ENCODE measurements around the gene PBX1.

Gene PBX1

DNA sequence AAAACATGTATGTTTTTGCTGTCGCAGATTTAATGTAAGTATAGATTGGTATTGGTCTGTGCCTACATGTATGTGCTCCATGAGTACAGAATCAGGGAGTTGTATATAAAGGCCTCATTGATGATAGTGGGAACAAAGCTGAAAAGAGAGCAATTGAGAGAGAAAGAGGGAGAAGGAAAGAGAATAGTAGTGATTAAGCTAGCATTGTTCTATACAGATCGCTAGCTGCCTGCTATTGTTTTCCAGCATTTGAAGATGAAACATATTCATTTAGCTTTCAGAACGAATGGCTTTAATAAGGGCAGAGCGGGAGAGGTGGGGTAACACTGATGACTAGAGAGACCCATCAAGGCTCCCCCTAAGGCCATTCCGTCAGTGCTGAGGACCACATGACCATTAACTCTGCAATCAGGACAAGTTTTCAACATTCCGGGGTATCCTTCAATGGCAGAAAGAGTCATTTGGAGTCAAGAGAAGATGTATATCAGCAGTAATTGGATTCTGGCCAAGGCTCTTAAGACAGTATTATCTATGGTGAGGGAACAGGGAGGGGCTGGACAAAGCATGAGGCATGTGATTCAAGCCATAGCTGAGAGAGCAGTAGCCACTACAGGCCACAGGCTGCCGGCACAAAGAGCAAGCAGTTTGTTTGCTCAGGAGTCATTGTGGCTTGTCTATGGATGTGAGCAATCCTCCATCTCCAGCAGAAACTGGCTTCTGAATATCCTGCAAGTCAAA is 176.5 kb downstream of the PBX1 start:
- no peak for DNase-seq

DNA sequence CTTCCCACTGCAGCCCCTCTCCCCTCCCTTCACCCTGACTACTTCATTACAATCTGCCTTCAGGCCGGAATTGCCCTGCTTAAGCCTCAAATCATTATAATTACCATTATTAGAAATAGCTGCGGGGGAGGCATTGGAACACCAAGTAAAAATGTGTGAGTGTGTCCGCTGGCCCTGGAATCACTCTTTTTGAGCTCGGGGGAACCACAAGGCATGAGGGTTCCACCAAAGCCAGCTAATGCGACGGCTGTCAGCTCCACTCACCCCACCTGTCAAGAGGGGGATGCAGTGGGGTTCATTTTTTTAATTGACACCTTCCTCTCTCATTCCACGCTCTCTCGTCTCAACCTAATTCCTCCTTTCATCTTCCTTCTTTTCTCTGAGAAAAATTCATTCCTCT is 177.2 kb downstream of the PBX1 start:
- no peak for DNase-seq

DNA sequence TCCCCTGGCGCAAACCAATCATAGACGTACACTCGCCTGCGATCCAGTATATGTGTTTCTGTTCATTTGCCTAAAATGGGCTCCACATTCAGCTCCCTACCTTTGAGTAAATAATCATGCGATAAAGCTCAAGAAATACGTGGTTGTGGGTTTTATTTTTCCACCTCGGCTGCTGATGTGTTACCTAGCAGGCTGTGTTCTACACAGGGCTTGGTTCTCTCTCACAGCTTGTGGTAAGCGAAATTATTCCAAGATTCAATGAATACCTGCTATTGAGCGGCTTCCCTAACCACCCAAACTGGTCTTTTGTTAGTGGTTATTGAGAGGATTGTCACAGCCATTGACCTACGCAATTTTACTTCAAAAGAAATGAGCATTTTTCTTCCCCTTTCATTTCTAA is 180.2 kb downstream of the PBX1 start:
- no peak for DNase-seq

DNA sequence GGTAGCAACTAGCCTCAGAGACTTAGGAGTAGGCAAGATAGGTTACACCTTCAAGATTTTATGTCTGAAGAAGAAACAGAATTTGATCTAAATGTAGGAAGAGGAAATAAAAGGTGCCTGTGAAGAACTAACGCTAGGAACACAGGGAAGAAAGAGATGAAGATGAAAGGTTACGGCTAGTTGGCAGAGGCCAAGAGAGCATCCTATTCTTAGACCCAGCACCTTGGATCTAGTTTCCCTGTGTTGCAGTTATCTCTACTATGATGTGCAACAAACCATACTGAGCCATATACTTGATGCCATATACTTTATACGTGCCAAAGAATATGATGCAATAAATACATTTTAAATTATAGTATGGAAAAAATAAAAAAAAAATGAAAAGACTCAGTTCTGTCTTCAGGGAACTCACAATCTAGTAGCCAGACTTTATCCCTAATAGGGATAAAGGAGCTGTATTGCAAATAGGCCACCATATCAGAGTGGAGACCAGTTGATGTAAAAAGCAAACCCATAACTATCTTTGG is 181.1 kb downstream of the PBX1 start:
- no peak for DNase-seq

DNA sequence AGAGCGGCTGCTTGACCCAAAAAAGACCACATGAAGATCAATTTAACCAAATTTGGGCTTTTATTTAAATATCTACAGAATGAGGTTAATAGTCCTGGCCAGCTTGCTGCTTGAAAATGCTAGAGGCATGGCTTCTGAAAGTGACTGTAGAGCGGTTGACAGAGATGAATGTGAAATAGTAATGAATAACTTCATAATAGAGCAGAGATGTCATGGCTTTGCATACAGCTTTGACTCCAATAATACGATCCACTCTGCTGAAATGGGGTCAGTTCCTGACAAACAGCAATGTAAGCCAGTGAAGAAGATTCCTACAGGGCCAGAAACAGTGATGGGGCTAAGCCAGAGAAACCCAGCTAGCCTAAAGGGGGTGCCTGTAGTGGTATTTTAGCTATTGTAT is 183.8 kb downstream of the PBX1 start:
- DNase-seq = no peak

DNA sequence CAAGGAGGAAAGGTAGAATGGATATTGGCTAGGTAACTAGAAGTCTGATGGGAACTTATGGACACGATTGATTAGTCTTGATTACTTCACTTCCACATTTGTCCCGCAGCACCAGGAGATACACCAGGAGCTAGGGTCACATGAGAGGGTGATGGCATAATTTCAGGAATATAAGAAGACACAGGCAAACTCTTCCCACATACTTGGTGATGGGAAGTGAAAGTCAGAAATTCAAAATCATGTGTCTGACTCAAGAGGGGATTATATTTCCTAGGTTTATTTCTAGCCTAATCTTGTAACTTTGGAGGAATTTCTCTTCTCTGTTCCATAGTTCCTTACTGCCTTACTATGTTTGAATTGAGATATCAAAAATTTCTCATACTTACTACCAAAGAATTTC is 185.0 kb downstream of the PBX1 start:
- no peak for DNase-seq

DNA sequence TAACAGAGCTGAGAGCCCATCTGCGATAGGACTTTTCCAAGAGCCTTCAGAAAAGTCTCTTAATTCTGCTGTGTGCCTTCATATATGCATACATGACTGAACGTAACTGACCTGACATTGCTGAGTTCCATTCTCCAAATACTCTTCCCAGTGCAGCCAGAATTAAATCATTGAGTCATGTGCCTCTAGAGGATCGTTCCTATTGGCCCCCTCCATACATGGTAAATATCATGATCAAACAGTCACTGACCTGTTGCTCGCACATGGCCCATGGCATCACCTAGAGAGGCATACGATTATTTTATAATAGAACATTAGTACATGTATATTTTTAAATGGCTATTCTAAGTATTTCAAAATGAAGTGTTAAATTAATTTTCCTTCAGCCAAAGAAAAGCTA is 186.8 kb downstream of the PBX1 start:
- DNase-seq = no peak

DNA sequence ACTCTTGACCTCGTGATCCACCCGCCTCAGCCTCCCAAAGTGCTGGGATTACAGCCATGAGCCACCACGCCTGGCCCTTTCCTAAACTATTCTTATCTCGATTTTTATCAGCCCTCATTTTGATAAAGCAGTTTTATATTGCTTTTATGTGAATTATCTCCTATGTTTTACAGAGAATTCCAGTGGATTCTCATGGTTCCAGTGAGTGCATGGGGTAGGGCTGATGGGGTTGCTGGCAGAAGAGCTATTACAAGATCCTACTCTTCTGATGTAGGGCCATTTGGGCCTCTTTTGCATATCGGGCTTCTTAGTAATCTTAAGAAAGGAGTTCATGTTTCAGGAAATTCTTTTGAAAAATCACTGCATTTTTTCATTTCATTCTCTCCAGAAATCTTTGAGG is 187.6 kb downstream of the PBX1 start:
- DNase-seq = no peak

DNA sequence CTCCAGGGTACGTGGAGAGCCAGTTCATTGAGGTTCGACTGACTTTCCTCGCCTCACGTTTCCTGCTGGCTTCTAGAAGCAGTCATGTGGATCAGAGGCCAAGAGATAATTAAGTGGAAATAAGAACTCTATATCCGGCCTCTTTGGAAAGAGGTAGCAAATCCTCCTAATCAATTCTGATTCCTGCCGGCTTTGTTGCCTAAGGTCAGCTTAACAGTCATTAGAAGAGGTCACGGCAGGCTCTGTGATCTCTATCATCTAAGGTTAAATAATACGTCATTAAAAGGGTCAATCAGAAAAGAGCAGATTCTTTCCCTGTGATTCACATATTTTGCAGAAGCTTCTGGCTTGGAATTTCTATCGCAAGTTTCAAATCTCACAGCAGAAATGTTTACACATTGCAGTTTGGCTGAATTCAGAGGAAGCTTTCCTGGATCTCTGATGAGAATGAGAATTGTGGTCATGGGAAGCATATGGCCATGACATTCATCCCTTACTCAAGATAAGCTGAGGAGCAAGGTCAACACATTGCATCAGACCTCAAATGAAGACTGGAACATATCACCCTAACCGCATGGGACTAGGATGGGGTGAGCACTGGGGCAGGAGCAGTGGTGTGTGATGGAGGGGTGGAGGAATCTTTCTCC is 189.4 kb downstream of the PBX1 start:
- no peak for DNase-seq

DNA sequence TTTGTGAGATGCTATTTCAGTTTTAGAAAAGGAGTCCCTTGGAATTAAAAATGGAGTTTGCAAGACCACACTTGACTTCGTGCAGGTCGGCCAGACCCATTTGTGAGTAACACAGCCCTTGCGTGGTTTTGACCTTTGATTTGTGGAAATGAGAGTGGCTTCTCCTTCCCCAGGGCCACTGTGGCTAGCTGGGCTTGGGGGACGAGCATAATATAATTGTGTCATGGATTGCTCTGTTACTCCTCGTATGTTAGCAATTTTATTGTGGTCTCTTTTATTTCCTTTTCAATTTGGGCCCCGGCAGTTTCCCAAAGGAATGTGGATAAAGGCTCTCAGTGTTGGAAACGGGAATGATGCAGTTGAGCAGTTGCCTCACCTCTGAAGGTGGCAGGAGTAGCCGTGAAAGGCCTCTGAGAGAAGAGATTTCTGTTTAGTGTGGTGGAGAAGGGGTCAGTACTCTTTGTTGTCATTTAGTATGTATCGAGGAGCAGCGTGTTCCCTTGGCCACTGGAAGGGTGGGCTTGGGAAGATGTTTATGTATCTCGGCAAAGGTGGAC is 194.6 kb downstream of the PBX1 start:
- DNase-seq = no peak

DNA sequence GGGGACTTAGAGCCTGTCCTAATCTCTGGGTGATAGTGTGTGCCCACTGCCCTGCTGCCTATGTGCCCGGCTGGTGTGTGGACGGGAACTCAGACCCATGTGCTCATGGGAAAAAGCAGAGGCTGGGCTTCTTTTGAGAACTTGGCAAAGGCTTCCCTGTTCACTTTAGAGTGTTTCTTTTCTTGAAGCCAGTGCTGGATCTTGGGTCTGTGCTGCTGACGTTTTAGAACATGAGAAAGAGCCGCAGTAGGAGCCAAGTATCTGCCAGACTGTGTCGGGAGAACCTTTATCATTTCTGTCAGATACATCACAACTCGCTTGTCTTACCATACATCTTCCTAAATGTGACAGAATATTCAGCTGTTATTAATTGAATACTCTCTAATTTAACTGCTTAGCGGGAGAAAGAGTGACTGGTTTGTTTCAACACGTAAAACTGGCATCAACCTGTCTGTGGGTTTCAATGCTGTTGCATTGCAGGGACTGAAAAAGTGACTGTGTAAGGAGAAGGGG is 195.2 kb downstream of the PBX1 start:
- DNase-seq = no peak

DNA sequence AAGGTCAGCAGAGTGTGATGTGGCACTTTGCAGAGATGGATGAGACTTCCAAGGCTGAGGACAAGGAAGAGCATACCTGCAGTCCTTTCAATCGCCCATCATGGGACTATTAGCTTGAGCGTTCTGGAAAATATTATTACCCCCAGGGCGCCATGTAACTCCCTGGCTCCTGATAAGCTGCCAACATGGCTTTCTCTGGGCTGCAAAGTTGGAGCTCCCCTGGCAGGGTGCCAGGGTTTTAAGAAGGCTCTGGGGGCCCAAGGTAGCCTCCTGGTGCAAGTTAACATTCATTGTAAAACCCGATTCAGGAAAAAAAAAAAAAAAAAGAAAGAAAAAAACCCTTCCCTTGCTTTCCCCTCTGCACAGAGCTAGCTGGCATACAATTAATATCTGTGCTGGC is 196.7 kb downstream of the PBX1 start:
- no peak for DNase-seq

DNA sequence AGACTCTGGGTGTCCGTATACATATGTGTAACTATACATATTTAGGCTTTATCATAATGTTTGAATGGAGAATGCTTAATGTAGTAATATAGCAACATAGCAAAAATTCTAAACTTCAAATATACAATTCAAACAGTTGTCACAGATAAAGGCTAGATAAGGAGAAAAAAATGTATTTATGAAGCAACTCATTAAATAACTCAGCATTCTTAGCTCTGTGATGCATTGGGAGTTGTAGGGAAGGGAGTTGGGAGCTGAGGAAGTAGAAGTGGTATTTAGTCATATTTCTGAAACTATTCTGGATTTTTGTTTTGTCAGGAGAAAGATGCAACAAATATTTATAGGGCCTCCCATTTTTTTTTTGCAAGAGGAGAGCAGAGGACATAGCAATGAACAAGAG is 197.8 kb downstream of the PBX1 start:
- DNase-seq = no peak

DNA sequence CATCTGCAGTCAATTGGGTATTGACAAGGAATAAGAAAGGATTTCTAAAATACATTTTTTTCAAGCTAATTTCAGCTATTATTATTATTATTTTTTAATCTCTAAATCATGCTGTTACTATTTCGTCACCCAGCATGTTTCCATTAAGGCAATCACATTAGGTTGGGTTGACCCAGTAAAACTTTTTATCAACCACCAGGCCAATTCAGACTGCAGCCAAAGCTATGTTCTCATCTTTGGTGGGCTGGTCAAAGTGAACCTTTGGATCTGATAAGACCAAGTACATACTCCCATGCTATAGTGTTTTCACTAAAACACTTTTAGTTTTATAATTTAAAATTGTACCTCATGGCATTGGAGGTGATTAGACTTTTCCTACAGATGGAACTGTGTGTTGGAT is 198.6 kb downstream of the PBX1 start:
- no peak for DNase-seq

DNA sequence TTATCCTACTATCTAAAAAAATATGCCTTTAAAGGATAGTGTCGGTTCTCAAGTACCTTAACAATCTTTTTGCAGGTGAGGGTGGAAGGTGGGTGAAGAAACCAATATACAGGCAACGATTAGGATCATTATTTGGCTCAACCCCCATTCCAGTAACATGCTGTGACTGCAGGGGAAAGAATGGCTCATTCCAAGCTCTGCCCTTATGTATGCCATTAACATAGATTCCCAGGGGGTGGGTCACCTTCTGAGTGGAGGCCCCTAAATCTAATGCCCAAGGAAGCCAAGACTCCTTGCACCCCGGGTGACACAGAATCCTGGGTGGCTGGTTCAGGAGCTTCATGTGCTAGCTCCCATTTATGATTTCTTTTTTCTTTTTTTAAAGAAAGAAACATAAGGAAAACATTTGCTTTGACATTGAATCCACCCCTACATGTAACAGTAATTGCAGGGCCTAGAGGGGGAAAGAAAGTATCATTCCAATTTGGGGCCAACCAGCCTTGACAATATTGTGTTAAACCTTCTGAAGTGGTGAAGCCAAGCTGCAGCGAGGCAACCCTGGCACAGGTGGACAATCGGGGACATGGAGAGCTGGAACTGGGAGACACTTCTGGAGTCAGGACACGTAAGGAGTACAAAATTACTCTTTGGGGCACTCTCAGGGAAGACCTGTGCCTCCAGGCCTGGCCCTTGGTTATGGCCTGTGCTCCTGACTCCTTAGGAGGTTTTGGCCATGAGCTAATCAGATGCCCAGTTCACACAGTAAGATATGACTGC is 200.3 kb downstream of the PBX1 start:
- DNase-seq = no peak

DNA sequence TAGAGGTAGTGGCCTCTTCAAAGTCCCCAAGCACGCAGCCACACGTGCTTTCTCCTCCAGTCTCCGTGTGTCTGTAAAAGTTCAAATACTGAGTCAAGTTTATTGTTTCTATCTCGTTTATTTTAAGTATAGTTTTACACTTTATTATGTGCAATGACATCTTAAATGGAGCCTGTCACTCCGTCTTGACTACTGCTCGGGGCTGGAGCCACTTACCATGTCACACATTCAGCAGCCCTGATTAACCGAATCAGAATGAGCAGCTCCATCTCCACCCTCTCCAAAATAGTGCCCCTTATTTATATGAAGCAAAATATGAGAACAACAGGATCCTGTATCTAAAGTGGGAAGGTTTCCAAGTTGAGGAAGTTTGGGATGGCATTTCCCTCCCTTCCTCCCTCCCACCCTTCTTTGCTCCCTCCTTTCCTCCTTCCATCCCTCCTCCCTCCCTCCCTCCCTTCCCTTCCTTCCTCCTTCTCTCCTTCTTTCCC is 201.0 kb downstream of the PBX1 start:
- no peak for DNase-seq

DNA sequence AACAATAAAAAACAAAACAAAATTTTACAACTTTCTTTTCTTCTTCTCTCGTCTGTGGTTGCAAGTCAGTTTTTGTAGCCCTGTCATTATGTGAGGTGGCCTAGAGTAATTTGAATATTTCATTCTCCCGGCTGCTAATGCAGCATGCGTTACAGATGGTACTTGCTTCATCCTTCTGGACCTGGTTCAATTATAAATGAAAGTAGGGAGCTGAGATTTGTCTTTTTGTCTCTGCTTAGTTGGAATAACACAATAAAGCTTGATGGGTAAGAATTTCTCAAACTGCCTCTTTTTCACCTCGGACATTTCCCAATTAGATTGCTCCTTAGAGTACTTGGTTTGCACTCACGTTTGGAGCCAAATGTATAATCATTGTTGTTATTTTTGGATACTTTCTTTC is 201.6 kb downstream of the PBX1 start:
- DNase-seq = no peak

DNA sequence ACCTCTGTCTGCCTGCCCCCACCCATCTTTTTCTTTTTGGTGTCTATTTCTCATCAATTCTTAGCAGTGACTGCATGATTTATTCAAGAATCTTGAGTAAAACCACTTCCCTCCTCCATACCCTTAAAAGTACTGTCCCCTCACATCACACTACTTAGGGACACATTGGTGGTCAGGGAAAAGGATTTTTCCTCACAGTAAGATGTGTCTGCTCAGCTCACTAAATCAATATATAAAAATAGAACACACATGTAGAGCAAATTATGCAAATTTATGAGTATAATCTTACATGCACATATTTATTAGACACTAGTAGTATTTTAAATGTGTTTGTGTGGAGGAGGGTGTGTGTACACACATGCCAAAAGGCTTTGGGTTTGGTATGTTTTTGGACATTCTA is 202.0 kb downstream of the PBX1 start:
- DNase-seq = no peak

DNA sequence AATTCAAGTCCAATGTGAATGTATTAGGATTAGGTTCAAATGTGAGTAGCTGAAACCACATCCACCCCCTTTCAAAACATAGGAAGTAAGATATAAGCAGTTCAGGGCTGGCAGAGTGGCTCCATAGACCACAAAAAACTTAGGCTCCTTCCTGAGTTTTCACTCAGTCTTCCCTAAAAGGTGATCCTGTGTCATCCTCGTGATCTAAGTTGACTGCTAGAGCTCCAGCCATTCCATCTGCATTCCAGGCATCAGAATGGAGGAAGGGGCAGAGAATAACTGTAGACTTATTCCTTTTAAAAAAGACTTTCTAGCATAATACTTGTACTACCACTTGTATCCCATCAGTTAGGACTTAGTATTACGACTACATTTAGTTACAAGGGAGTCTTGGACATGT is 204.1 kb downstream of the PBX1 start:
- no peak for DNase-seq

DNA sequence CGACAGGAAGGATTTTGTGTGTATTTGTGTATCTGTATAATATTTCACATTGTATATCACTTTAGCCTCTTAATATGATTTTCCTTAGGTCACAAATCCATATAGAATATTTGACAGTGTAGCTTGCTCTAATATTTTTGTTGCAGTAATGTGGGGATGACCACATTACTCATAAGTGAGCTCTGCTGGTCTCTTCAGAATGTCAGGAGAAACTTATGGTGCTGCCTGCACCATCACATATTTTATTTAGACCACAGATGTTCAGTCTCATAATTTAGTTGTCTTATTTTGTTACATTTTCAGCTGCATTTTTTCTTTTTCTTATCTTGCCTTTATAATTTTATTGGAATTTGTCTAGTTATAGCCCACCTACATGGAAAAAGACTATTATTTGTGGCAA is 205.3 kb downstream of the PBX1 start:
- DNase-seq = no peak

DNA sequence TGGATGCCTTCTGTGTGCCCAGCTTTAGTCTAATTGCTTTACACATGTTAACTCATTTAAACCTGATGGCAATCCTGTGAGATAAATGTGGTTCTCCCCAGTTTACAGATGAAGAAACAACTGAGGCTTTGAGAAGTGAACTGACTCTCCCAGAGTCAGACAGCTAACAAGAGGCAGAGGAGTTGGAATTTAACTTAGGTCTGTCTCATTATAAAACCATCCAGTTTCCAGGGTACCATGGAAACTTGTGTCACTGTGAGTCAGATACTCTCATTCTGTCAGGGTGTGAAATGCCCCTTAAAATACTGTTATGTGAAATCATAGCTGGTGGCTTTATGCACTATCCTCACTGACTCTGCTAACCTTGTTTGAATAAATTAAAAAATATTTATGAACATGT is 206.6 kb downstream of the PBX1 start:
- no peak for DNase-seq

DNA sequence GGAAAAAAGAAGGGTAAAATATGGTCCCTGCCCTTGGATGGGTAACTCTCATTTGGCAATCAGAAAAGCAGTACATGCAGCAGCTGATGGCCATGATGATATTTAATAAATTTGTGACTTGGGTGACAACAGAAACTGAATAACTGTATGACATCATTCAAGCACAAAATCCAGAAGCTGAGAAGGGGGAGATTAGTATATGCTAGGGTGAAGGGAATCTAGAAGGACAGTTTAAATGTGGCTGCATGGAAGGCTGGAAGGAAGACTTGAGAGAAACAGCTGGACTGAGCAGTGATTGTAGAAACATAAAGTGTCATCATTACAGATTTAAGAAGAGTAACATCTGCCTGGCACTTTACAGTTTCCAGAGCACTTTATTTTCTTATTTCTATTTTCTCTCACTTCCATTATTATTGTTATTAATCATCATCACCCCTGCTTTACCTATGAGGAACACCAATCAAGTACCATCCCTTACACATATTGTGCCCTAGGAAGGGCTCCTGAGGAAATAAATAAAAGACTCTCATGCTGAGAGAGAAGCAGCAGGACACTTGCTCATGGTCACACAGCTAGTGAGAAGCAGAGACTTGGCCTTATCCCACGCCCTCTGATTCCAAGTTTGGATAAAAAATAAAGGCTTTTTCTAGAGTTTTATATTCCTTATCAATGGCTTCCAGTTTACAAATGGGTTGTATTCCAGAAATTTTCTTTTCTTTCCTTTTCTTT is 207.2 kb downstream of the PBX1 start:
- no peak for DNase-seq

Measured in T-helper 9 cell (primary cell).